Natural killer cell (primary cell): Measurements from ENCODE around the gene NKX6-1. TPM values are rescaled to one million over a fixed set of nuclear protein-coding genes. Genes with fewer than 3 reads are reported as not detected.
A peak's percentile ranks its signal among the peaks of the same experiment; 100 is the strongest.

ENCODE experiments used
- ATAC-seq, 3 donors: fragments of 150-1000 bp in 2 of 3; fragments of 200-7000 bp in 1 of 3; cut with Tn5 transposase; 1 replicate in 1 of 3; 2 replicates in 2 of 3; pipeline ENCODE4 v1.10.0; 2021; ENCODE audit warnings: mild to moderate bottlenecking in 2 of 3, moderate library complexity in 2 of 3
- DNase-seq, 2 donors: peaks; one replicate each; pipeline versions ENCODE4 v3.0.0 to v3.0.0-alpha.2; 2013 to 2021; ENCODE audit warnings: mixed read lengths in 1 of 2
- H3K27ac ChIP-seq: one replicate; pipeline ENCODE4 v1.5.1; 2013; ENCODE audit warnings: mild to moderate bottlenecking, low read length
- H3K27me3 ChIP-seq: one replicate; pipeline ENCODE4 v1.6.1; 2013; ENCODE audit warnings: low read length; ENCODE audit not compliant: control insufficient read depth, insufficient read depth
- H3K36me3 ChIP-seq: one replicate; pipeline ENCODE4 v1.6.1; 2013; ENCODE audit warnings: low read length; ENCODE audit not compliant: control insufficient read depth, insufficient read depth
- H3K4me1 ChIP-seq: one replicate; pipeline ENCODE4 v1.6.1; 2013; ENCODE audit warnings: low read length; ENCODE audit not compliant: control insufficient read depth, insufficient read depth
- H3K4me3 ChIP-seq: one replicate; pipeline ENCODE4 v1.5.1; 2013; ENCODE audit warnings: low read length
- H3K9me3 ChIP-seq: one replicate; pipeline ENCODE4 v1.6.1; 2013; ENCODE audit warnings: low read length; ENCODE audit not compliant: control insufficient read depth, insufficient read depth
- H3K27ac Mint-ChIP-seq, 2 donors: one replicate each; pipeline ENCODE4 v1.8.0; 2022; ENCODE audit warnings: mild to moderate bottlenecking in 2 of 2, mixed read lengths in 2 of 2, moderate library complexity in 1 of 2
- H3K27me3 Mint-ChIP-seq, 2 donors: one replicate each; pipeline ENCODE4 v1.8.0; 2022; ENCODE audit warnings: low read depth in 2 of 2, mixed read lengths in 2 of 2
- H3K36me3 Mint-ChIP-seq: one replicate; pipeline ENCODE4 v1.8.0; 2022; ENCODE audit warnings: mixed read lengths
- H3K4me1 Mint-ChIP-seq, 2 donors: one replicate each; pipeline ENCODE4 v1.8.0; 2022; ENCODE audit warnings: mixed read lengths in 2 of 2
- H3K4me3 Mint-ChIP-seq: one replicate; pipeline ENCODE4 v1.8.0; 2022; ENCODE audit warnings: mild to moderate bottlenecking, moderate library complexity, mixed read lengths
- H3K9me3 Mint-ChIP-seq, 2 donors: one replicate each; pipeline ENCODE4 v1.8.0; 2022; ENCODE audit warnings: mixed read lengths in 2 of 2
- WGBS: methylation state at CpG from one replicate; pipeline ENCODE4 v1.1.7; 2013; ENCODE audit warnings: missing lambda C conversion rate; ENCODE audit not compliant: insufficient coverage; 5-methylcytosine and 5-hydroxymethylcytosine counted together
- intact Hi-C: fragments of 100-400 bp; cut with micrococcal nuclease; formaldehyde crosslinking; loops from one replicate; pipeline ENCODE4 v1.14.2; 2022
- total RNA-seq, 4 donors: library from RNA; stranded (reverse); fragments of 120-200 nt in 1 of 4; gene quantifications; one replicate each; pipeline versions ENCODE4 v1.2.3 to v1.2.4, GENCODE V29; 2013 to 2022
- TF ChIP-seq, protein P1 (sequence below): fragments of 200-600 bp; IDR thresholded peaks from one replicate; pipeline ENCODE4 v1.8.0; 2022; ENCODE audit warnings: antibody characterized with exemption

NKX6-1 gene
- total RNA-seq, 3 donors from 2014 or later (not counting 1 experiment from before 2014, with no cell fraction given): not detected

- H3K4me3 ChIP-seq: no peak overlapping the region
- 85% methylated on average over 3 of the region's 5 CpGs for WGBS
- H3K27ac ChIP-seq: no peak overlapping the region
- H3K9me3 Mint-ChIP-seq: peaks cover 0 to 2% of the 10 kb centered on the region in 2 donors
- H3K27ac Mint-ChIP-seq: no peak overlapping the region
- DNase-seq: no peak
- TF ChIP-seq, protein P1, sequence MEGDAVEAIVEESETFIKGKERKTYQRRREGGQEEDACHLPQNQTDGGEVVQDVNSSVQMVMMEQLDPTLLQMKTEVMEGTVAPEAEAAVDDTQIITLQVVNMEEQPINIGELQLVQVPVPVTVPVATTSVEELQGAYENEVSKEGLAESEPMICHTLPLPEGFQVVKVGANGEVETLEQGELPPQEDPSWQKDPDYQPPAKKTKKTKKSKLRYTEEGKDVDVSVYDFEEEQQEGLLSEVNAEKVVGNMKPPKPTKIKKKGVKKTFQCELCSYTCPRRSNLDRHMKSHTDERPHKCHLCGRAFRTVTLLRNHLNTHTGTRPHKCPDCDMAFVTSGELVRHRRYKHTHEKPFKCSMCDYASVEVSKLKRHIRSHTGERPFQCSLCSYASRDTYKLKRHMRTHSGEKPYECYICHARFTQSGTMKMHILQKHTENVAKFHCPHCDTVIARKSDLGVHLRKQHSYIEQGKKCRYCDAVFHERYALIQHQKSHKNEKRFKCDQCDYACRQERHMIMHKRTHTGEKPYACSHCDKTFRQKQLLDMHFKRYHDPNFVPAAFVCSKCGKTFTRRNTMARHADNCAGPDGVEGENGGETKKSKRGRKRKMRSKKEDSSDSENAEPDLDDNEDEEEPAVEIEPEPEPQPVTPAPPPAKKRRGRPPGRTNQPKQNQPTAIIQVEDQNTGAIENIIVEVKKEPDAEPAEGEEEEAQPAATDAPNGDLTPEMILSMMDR: no peak
- H3K4me1 Mint-ChIP-seq: no peaks in the 10 kb centered on the region
- H3K27me3 Mint-ChIP-seq: peaks cover 26 to 46% of the 10 kb centered on the region in 2 donors
- intact Hi-C loops: no loop called here
- no peak overlapping the region for H3K4me3 Mint-ChIP-seq
- H3K9me3 ChIP-seq: no peaks in the 10 kb centered on the region
- H3K27me3 ChIP-seq: peaks cover 17% of the 10 kb centered on the region
- H3K4me1 ChIP-seq: no peaks in the 10 kb centered on the region
- no peaks in the 10 kb centered on the region for H3K36me3 ChIP-seq
- H3K36me3 Mint-ChIP-seq: peaks cover 10% of the 10 kb centered on the region
- ATAC-seq: no peak
Observed at GRCh38 chr4:84507941-84508340, 8.8 kb upstream of the NKX6-1 start.

GRCh38 chr4:84504821-84505220, 5.7 kb upstream of the NKX6-1 start:
- peaks cover 2 to 3% of the 10 kb centered on the region in 2 donors for H3K9me3 Mint-ChIP-seq

GRCh38 chr4:84503495-84504437, 4.7 kb upstream of the NKX6-1 start:
- Histone ChIP-seq H3K27me3 (peaks cover 53% of the 10 kb centered on the region), H3K4me3 (no peak overlapping the region), H3K27ac (no peak overlapping the region), H3K9me3 (peaks cover 8% of the 10 kb centered on the region), H3K36me3 (no peaks in the 10 kb centered on the region), H3K4me1 (peaks cover 8% of the 10 kb centered on the region)
- Mint-ChIP-seq H3K9me3 (peaks cover 2 to 3% of the 10 kb centered on the region in 2 donors), H3K27me3 (peaks cover 59 to 73% of the 10 kb centered on the region in 2 donors), H3K36me3 (peaks cover 29% of the 10 kb centered on the region), H3K4me1 (peaks cover 0 to 14% of the 10 kb centered on the region in 2 donors), H3K27ac (no peak overlapping the region), H3K4me3 (no peak overlapping the region)
- TF ChIP-seq, protein P1: no peak
- DNase-seq: peak in 1 of 2 donors; percentile 45
- intact Hi-C loops: no loop called here
- WGBS: 5% methylated on average over 17 of the region's 19 CpGs
- ATAC-seq: peak in 1 of 3 donors; percentile 36

More at GRCh38 chr4:84504821-84505220, 5.7 kb upstream of the NKX6-1 start:
- intact Hi-C loops: no loop called here
- Mint-ChIP-seq H3K4me3 (no peak overlapping the region), H3K27me3 (peaks cover 51 to 67% of the 10 kb centered on the region in 2 donors), H3K27ac (no peak overlapping the region), H3K4me1 (peaks cover 0 to 3% of the 10 kb centered on the region in 2 donors), H3K36me3 (peaks cover 28% of the 10 kb centered on the region)
- no peak overlapping the region for H3K4me3 ChIP-seq
- TF ChIP-seq, protein P1: no peak
- H3K9me3 ChIP-seq: peaks cover 4% of the 10 kb centered on the region
- ATAC-seq (no peak), DNase-seq (no peak)
- no peaks in the 10 kb centered on the region for H3K4me1 ChIP-seq
- H3K27me3 ChIP-seq: peaks cover 46% of the 10 kb centered on the region
- H3K36me3 ChIP-seq: no peaks in the 10 kb centered on the region
- no peak overlapping the region for H3K27ac ChIP-seq
- WGBS: no CpG with 5 or more reads among the region's 2 CpGs
